Measurements from ENCODE around the gene ACY1.
A peak's percentile ranks its signal among the peaks of the same experiment; 100 is the strongest.

The ACY1 gene

DNA sequence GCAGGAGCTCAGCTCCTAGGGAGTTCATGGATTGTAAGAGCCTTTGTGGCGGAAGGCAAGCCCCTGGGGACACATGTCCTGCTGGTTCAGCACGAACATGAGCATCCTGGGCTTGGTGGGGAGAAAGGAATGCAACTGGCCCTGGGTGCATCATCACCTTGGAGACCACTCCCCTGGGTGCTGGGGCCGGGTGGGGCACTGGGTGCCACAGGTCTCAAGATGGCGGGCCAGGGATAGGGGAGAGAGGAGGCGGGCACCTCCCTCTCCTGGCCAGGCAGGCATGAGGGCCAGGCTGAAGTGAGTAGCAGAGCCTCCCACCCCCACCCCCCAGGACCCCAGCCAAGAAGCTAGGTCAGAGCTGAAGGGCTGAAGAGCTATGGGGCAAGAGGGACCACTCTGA is 16.8 kb upstream of the ACY1 start:
- DNase-seq = no peak

DNA sequence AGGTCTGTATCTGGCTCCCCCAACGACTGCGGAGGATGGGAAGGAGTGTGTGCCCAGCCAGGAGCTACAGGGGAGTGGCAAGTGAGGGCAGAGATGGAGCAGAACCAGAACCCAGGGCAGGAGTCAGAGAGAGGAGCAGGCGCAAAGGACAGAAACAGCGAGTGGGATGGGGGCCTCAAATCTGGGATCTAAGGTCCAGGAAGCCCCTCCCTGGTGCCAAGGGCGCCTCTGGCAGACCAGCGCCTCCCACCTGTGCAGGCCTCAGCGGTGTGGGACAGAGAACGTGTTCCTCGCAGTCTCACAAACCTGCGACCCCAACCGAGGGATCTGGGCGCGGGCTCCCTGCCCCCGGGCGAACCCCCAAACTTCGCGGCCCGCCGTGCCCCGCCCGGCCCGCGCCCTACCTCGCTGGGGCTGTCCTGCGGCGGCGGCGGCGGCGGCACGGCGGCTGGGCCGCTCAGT is 16.4 kb upstream of the ACY1 start:
- DNase-seq = no peak

DNA sequence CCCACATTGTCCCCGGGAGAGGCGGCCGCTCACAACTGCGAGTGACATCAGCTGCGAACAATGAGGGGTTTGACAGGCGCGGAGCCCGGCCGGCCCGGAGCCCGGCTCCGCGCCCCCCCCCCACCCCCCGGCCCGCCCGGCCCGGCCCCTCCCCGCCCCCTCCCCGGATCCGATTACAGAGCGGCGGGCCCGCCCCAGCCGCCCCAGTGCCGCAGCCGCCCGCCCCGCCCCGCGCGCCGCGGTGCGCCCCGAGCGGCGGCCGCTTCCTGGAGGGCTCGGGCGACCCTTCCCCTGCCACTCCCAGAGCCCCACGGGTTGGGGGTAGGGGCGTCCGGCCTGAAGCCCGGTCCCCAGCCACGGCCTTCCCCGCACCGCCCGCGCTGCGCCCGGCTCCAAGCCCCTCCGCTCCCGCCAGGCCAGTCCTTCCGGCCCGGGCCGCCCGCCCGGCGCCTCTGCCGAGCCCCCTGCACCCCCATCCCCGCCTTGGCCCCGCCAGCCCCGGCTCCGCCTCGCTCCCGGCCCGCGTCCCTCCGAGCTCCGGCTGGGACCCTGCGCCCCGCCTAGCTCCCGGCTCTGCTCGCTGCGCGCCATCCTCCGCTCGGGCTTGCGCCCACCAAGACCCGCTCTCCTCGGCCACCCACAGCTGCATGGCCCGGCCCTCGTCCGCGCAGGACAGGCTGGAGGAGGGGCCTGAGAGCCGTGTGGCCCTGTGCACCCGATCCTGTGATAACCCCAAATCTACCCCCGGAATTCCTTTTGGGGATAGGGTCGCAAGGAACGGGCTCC is 15.8 kb upstream of the ACY1 start, which contains the start of gene PCBP4:
PCBP4 (minus strand) TSS at position 71 of the 786 bp plus-strand sequence. CDS start 6,214 bp downstream, outside the sequence.
- DNase-seq = no peak

DNA sequence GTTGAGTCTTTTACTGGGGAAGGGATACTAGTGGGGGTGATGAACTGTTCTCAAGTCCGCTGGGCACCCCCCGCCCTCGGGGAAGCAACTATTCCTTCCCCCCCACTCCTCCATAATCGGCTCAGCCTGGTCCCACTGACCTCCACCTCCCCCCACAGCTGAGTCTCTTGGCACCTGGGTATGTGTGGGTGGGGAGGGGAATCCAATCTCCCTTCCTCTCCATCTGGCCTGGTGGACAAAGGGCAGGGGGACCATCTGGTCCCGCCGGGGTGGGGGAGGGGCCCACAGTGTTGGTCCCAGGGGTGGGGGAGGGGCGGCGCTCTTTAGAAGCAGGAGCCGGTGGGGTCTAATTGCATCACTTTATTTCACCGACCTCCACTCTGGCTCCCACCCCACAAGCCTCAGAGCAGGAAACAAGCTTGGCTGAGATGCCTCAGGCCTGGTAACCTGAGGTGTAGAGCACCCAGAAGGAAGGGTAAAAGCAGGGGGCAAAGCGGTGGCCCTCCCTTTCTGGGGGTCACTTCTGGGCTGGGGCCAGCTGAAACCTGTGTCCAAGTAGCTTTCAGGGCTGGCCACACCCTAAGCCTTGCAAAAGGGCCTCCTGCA is 15.1 kb upstream of the ACY1 start:
- DNase-seq = no peak

DNA sequence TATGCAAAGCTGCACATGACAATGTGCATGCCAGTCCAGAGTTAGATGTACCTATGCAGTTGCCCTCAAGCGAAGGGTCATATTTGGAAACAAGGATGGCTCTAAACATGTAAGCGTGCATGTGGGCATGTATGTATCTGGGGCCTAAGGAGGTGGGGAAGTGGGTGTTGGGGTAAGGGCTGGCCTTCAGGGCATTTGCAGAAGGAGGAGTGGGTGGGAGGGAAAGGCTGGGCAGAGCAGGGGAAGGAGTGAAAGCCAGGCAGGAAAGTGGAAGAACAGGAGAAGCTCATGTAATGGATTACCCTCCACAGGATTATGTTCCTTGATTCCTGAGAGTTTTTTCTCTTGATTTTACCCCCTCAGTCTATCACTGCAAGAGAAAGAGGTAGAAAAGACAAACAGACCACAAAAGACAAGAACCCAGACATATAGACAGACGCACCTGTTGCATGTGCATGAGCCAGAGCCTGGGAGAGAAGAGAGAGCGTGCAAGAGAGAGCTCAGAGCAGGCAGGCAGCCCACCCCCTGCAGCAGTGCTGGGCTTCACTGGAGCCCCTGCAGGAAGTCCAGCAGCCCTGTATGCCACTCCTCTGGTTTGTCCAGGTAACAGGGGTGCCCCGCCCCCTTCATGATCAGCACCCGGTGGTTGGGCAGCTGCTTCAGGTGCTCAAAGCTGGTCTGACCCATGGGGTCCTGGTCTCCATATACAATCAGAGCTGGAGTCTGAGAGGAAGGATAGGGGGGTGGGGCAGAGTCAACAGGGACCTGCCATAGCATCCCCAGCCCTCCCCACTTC is 14.3 kb upstream of the ACY1 start:
- no peak for DNase-seq

DNA sequence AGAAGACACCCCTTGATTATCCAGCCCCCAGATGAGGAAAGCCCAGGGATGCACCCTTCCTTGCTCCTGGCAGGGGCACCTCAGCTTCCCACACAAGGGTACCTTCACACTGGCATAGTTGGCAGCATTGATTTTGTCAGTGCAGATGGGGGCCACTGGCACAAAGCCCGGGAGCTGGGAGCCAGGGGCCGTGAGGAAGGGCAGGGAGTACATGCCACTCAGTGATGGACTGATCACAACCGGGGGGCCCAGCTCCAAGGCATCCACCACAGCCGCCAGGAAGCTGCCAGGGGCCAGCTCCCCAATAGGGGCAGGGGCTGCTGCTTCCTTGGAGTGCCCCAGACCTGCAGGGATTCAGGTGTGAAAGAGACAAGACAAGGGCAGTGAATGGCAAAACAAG is 13.5 kb upstream of the ACY1 start:
- no peak for DNase-seq

DNA sequence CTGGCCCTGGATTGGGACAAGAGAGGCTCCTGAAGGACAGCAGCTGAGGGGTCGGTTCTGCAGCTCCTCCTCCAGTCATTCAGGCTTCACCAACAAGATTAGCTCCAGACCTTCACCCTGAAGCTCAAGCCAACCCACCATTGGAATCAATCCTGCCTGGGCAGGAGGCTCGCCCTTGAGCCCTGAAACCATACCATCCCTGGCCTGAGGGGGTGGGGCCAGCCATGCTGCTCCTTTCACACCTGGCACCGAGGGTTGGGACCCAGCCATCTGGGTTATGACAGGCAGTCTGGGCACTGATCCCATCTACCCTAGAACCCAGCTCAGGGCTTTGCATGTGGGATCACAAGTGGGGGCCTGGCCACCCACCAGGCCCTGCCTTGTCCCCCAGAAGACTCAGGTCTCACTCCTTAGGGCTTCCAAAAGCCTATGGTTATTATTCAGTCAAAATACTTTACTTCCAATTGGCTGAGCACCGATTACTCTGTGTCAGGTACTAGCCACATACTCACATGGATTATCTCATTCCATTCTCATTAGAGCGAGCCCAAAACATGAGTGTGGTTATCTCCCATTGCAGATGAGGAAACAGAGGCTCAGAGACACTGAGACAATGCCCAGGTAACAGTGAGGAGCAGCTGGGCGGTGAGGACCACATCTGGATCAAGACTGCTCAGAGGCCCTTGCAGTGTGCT is 12.6 kb upstream of the ACY1 start:
- DNase-seq = no peak

DNA sequence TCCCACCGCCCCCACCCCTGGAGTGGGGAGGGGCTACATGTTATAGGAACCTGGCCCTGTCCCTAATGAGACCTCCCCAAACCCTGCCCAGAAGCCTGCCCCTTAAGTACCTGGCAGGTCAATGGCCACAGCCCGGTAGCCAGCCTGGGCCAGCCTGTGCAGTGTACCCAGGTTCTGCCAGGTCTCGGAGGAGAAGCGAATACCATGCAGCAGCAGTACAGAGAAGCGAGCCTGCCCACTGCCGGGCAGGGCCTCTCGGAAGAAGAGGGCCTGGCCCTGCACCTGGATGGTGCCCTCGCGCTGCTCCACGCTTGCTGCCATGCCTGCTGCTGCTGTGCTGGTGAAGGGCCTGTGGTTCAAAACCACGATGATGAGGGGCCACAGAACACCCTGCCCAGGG is 12.0 kb upstream of the ACY1 start:
- no peak for DNase-seq

DNA sequence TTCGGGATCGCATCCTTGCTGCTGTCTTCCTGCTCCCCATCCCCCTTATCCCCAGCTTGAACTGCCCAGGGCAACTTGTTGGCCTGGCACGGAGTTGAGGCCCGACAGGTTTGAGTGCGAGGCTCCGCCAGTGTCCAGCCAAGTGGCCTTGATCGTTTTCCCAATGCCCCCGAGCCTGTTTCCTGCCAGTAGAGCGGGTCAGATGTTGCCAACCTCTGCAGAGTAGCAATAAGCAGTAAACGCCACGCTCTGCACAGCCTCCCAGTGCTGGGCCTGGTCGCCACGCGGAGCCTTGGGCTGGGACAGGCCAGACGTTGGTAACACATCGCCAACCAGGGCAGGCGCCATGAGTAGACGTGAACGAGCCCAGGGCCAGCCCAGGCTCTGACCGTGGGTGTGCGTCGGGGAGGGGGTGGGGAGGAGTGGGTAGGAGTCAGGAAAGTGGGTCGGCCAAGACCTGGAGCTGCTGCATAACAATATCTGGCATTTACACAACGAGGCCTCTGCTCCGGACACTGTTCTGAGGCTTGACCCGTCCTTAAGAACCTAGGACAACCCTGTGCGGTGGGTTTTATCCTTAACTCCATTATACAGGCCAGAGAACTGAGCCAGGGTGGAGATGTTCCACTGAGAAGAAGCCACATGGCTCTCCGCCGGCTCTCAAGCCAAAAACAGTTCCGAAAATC is 8.9 kb upstream of the ACY1 start:
- DNase-seq = no peak

DNA sequence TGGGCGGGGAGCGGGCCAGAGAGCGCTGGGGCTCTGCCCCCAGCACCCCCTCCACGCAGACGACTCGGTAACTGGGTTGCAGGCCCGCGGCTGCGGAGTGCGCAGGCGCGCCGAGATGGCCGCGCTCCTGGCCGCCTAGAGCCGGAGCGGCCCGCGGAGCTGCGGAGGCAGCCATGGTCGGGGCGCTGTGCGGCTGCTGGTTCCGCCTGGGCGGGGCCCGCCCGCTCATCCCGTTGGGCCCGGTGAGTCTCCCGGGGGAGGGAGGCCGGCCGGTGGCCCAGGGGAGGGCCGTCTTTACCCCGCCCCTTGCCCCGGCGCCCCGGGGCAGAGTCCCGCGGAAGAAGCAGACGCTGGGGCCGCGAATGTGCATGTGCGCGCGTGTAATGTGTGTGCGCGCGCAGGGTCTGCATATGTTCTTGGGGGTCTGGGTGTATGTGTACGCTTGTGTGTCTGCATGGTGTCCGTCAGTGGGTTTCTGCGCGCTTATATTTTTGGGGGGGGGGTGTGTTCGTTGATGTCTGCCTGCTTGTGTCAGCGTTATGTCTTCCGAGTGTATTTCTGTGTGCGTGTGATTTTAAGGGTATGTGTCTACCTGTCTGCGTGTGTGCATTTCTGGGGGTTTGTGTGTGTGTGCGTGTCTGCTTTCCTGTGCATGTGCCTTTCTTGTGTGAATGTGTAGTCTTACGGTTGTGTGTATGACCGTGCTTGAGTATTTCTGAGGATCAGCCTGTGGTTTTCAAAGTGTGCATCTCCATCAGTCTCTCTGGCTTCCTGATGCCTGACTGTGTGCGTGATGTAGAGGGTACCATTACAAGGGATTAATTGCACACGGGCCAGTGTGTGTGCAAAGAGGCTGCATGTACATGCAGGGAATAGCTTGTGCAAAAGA is 8.1 kb upstream of the ACY1 start, which contains the start of gene ABHD14A:
ABHD14A (plus strand) TSS at position 102 of the 889 bp plus-strand sequence; CDS start at position 174, 72 bp downstream.
- peak; percentile 61 for DNase-seq

DNA sequence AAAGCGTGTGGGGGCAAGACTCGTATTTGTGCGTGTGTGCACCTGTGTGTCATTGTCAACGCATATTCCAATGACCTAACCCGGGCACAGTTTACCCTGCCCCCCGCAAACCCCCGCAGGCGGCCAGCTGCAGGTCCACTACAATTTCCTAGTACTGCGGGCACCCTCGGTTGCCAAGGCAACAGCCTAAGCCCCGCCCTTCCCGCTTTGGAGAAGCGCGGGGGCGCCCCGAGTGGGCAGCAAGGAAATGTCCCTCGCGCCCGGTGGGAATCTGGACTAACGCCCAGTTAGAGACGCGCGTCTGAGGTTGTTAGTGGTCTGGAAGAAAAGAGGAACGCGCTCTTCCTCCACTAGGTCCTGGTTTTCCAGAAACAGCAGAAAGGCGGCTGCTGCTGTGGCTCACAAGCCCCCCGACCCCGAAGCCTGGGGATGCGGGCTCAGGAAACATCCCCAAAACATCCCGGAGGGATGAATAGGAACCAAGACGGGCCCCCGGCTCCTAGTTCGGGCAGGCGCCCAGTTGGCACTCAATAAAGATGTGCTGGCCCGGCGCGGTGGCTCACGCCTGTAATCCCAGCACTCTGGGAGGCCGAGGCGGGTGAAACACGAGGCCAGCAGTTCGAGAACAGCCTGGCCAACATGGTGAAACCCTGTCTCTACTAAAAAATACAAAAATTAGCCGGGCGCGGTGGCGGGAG is 7.3 kb upstream of the ACY1 start:
- no peak for DNase-seq

DNA sequence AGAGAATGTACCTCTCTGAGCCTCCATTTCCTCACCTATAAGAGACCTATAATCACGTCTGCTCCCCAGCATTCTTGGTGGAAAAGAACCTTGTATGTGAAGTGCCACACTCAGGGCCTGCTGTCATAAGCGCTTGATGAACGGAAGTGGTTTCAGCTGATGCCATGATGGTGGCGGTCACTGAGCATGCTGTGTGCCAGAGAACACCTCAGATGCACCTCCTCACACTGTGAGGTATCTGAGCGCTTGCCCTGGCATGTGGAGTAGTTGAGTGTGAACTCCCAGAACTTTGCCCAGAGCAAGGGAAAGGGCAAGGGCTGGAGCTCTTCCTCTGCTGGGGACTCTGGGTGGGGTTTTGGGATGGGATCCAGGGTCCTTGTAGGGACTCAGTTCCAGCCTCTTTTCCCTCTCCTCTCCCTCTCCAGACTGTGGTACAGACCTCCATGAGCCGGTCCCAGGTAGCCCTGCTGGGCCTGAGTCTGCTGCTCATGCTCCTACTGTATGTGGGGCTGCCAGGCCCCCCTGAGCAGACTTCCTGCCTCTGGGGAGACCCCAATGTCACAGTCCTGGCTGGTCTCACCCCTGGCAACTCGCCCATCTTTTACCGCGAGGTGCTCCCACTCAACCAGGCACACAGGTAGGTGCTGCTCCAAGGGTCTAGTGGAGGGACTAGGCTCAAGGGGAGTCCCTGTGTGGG is 5.7 kb upstream of the ACY1 start:
- DNase-seq = no peak

DNA sequence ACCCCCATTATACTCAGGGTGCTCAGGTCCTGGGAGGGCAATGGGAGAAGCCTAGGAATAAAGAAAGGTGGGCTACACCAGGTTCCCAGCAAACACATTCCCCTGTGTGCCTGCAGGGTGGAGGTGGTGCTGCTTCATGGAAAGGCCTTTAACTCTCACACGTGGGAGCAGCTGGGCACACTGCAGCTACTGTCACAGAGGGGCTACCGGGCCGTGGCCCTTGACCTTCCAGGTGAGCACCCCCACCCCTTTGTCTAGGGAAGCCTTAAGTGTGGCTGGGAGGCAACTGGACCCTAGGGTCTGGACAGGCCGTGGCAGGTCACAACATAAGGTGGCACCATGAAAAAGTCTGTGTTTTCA is 5.2 kb upstream of the ACY1 start:
- DNase-seq = no peak

DNA sequence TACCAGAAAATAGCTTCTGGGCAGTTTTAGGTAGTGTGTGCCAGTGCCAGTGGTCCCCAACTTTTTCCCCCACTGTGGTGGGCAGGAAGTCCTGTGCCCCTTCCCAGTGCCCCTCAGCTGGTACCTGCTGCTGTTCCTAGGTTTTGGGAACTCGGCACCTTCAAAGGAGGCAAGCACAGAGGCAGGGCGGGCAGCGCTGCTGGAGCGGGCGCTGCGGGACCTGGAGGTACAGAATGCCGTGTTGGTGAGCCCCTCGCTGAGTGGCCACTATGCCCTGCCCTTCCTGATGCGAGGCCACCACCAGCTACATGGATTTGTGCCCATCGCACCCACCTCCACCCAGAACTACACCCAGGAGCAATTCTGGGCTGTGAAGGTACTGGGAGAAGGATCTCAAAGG is 3.1 kb upstream of the ACY1 start:
- no peak for DNase-seq

DNA sequence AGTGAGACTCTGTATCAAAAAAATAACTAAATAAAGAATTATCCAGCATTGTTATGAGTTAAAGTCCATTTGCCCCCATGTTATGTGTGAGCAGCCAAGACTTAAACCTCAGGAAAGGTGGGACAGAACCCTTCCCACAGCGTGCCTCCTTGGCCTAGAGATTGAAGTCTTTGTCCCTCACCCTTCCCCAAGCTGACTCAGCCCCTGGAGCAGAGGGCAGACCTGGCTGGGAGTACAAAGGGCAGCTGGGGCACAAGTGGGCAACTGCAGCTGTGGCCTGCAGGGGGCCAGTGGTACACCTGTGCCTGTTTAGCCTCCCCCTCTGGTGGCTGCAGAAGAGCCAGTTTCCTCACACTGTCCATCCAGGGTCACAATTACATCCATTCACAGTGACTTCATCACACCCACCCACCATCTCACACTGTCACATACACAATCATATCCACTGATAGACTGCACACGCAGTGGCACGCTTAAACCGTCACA is 940 bp upstream of the ACY1 start:
- peak; percentile 43 for DNase-seq

DNA sequence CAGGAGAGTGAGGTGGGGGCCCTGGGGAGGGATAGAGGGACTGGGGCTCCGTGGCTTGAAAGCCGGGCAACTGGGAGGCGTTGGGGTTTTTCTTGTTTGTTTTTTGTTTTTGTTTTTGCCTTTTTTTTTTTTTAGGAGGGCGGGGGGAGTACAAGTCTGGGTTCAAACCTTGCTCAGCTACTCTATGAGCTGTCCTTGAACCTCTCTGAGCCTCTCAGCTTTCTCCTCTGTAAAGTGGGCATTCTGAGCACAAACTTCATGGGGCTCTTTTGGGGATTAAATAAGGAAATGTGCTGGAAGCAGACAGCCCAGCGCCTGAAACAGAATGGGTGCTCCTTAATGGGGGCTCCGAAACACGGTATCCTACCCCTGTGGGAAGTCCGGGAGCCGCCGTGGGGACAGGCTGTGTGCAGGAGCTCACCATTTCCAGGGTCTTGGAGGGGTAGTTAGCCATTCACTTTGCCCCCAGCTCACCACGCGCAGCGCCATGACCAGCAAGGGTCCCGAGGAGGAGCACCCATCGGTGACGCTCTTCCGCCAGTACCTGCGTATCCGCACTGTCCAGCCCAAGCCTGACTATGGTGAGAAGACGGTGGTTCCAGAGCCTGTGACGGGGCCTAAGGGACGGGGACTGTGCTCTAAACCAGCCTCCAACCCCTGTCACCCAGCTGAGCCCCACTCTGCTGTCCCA is 388 bp downstream of the ACY1 start:
- DNase-seq = no peak

DNA sequence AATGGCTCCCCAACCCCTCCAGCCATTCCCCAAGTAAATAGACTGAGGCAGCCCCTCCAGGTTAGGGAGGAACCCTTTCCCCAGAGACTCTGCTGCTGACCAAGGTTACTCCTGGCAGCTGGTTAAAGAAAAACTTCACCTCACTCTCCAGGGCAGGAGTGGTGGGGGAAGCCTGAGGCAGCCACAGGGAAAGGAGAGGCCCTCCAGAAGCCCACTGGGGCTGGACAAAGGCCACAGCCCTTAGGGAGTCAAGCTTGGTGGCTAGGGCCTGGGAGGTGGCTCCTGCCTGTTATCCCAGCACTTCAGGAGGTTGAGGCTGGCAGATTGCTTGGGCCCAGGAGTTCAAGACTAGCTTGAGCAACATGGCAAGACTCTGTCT is 923 bp downstream of the ACY1 start:
- DNase-seq = no peak

DNA sequence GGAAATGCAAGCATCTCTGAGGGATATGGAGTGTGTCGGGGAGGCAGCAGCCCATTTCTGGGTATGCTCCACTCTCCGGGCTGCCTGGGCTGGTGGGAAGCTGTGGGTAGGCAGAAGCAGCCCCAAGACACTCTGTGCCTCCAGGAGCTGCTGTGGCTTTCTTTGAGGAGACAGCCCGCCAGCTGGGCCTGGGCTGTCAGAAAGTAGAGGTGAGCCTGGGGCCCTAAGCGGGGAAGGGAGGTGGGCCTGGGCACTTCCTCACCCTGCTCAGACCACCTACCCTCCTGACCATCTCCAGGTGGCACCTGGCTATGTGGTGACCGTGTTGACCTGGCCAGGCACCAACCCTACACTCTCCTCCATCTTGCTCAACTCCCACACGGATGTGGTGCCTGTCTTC is 1.7 kb downstream of the ACY1 start:
- no peak for DNase-seq
